M059J (cell line): ENCODE results near the gene LARGE1. TPM values are rescaled to one million over a fixed set of nuclear protein-coding genes. Genes with fewer than 3 reads are reported as not detected.

Experiments used
- DNase-seq: peaks from one replicate; pipeline ENCODE4 v3.0.0-alpha.2; 2012; ENCODE audit warnings: low read depth
- total RNA-seq: library from RNA; depleted of rRNA; stranded (reverse); fragments of >200 nt; shearing (Covaris generic); gene quantifications from 2 replicates; pipeline ENCODE4 v1.2.3, GENCODE V29; 2014

Gene LARGE1
- total RNA-seq, 1 experiment from 2014 or later = 3.4 TPM

DNA sequence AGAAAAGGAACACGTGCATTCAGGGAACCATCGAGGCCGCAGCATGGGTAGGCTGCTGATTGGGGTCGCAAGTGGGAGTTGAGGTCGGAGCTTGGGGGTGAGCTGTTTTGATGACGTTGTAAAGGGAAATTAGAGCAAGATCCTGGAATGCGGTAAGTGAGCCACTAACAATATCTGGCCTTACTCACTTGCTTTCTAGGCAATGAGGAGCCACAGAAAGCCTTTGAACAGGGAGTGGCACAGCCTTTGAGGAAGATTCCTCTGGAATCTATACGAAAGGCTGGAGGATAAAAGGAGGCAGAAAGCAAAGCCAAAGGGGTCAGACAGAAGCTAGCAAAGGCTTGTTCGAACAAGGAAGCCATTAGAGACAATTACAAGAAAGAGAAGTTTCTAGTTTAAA lies 197.5 kb downstream of the LARGE1 start:
- no peak for DNase-seq

DNA sequence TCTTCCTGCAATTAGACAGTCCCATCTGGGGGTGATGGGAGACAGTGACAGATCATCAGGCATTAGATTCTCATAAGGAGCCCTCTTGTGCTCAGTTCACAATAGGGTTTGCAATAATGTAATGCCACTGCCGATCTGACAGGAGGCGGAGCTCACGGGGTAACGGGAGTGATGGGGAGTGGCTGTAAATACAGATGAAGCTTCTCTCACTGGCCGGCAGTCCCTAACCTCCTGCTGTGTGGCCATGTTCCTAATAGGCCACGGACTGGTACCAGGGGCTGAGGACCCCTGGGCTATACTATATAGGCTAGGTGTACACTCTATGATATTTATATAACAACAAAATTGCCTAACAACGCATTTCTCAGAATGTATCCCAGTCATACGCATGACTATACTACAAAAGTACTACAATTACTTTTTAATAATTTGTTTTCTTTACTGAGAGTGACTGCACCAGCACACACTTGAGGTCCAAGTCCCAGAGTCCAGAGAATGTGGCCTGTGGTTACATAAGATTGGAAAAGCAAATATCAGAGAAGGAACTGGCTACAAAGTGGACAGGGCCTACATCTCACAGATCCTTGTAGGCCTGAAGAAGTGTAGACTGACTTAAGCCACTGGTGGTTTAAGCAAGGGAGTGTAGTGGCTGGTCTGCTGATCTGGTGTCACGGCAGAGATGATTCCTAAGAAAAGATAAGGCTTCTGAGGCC lies 200.0 kb downstream of the LARGE1 start:
- no peak for DNase-seq

DNA sequence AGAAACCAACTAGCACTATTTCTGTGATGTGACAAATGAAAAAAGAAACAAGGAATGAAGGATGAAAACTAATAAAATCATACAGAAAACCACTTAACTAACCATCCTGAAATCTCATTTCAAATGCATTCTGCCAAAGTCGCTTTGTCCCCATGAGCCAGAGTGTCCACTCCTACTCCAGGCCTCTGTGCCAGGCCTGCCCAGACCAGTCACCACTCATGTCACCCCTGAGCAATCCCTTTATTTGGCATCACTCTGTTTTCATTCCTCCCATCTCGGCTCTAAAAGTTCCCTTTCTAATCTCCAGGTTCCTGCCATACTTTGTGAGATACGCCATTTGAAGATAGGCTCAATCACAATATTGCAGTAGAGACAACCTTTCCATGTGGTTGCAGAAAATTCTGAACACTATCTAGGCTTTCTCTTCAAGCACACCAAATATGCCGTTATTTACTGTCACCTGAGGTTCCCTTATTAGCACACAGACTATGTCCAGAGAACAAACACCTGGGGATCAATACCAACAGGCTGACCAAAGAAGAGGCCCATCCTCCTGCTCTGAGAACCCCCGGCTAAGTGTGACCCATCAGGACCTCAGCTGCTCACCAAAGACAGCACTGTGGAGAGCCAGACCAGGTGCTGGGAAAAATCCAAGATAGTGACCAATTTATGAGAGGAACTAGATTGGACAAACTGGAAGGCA lies 202.4 kb downstream of the LARGE1 start:
- no peak for DNase-seq

DNA sequence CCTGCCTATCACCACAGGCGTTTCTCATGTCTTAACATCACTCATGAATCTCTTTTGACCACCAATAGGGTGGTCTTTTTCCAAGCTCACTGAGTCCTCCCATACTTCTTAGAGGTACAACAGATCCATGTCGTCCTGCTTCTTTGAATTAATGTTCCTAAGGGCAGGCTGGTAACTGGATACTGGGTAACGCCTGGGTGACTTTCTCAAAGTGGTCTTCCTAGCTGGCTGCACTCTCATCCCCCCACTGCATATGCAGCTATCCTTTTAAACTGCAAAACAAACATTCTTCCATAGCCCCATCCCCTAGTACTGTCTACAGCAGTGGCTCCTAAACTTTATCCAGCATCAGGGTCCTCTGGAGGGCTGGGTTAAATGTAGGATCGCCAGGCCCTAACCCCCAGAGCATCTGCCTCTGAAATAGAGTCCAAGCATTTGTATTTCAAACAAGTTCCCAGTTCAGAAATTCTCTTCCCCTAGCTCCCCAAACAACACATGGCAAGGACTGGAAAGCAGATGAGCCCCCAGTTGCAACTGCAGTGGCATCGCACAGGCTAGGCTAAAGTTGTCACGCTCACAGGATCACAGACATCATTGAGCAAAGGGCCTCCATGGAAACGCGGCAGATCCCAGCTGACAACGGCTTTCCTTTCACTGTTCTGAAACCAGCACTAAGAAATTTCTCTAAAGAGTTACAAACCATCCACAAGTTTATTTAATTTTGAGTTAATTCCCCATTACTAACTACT lies 204.9 kb downstream of the LARGE1 start:
- DNase-seq = no peak

DNA sequence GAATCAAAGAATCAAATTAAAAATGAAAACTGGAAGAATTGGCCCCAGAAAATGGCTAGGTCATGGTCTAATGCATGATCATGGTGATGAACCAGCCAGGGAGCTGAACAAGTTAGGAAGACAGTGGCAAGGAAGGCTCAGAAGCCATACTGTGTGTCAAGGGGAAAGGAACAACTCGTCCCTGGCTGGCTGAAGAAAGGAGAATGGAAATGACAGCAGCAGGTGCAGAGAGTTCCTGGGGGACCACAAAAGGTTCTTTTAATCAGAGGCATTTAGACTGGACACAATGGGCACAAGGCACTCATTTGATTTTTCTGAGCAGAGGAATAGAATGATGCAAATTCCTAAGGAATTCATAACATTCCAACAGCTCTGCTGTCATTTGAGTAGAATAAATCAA lies 209.9 kb downstream of the LARGE1 start:
- DNase-seq = no peak

DNA sequence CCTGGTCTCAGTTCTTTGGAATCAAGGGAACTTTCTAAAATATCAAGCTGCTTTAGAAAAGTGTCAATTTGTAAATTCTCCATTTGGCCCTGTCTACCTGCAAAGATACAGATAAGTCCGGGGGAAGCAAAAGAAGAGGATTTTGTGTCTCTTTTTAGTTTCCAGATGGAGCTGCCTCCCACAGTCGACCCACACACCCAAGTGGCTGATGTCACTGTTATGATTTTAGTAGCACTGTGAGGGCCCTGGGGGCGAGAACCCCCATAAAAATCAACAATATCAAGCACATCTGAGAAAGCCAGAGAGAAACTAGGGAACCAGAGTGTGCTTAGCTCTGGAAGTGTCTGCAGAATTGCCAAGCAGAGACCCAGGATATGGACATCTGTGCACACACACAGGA lies 212.7 kb downstream of the LARGE1 start:
- no peak for DNase-seq

DNA sequence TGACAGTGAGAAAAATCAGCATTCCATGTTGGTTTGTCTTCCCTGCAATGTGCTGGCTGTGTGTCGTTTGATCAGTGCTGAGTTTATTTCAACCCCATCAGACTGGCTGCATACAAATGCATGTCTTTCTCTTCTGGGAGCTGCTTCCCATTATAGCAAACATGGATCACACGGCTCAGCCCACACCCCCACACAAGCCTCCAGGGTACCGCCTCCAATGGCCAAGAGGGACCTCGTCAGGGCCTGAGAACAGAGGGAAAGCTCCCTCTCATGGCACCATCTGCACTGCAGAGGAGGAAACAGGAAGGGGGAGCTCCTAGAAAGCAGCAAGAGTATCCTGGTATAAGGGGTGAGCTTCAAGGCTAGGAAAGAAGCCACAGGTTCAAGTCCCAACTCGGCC lies 214.2 kb downstream of the LARGE1 start:
- no peak for DNase-seq

DNA sequence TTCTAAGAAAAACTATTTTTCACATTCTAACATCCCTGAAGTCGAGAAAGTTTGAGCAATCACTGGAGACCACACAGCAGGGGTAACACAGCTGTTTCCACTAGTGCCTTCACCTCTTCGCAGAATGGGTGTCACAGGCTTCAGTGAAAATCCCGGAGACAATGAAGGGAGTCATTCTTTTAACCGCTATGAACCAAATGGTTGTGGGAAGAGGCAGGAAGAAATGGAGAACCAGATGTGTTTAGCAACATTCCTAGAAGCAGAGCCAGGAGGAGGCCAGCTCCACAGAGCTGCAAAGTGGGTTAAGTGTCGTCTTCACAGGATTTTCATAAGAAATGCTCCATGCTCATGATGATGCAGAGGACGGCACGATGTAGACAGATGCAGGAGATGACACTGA lies 221.1 kb downstream of the LARGE1 start:
- no peak for DNase-seq

DNA sequence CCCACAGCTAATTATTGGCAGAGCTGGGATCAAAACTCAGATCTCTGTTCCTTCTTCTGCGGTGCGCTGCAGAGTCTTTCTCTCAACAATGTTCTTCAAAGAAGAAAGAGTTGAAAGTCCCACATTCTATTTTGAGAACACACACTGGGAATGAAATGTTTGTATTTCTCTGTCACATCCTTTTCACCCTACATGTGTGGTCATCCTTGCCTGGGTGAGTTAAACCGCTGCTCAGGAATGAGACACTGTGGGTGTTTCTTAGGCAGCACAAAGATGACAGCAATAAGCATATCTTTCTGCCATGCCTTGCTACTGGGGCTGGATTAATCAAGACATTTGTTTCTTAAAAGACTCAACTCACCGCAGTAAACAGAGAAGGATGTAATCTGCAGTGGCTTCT lies 222.6 kb downstream of the LARGE1 start:
- no peak for DNase-seq

DNA sequence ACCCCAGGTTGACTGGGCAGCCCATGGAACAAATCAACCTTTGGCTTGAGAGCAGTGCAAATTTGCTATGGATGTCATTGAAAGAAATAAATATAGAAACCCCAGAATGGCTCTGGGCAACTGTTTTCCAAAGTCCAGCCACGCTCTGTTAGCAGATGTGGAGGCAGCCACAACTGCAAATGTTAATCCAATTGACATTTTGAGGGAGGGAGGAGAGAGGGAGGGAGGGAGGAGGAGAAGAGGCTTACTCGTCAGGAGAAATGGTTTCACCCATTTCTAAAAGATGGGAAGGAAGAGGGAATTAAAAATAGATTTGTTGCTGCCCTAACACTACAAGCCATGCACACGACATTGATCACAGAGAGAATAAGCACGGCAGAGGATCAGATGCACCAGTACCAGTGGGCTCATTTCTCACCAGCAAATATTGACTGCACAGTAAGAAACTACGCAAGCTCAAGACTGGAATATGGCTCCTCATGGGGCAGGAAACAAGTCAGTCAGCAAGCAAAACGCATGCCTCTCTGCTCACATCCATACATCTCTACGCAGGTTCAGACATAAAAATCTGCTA lies 229.1 kb downstream of the LARGE1 start:
- DNase-seq = no peak

DNA sequence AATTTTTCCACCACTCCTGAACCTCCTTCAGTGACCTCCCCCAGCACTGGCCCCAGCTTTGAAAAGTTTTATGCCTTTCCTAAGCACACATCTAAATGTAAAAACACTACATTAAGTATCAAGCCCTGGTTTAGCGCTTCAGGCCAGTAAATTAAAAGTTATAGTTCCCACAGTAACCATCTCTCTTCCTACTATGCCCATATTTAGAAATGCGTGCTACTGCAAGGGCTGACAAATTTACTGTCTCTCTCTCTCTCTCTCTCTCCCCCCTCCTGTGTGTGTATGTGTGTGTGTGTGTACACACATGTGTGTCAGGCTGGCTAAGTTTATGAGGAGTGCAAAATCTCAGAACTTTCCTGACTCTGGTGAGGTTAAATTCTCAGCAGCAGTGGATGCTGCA lies 231.4 kb downstream of the LARGE1 start:
- no peak for DNase-seq

DNA sequence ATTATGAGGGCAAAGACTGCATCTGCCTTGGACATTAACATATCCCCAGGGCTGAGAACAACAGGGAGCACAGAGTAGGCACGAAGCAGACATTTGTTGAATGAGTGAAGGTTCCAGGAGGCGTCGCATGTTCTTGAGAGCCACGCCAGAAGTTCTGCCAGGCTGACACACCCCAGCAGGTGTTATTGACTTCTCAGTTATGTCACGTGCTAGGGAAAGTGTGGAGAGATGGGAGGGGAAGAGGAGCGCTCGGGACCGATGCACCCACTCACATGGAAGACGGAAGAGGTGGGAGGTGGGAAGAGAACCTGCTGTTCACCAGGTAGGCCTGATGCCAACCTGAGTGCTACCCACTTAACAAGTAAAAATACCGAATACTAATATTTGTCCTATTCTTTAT lies 232.8 kb downstream of the LARGE1 start:
- DNase-seq = no peak

DNA sequence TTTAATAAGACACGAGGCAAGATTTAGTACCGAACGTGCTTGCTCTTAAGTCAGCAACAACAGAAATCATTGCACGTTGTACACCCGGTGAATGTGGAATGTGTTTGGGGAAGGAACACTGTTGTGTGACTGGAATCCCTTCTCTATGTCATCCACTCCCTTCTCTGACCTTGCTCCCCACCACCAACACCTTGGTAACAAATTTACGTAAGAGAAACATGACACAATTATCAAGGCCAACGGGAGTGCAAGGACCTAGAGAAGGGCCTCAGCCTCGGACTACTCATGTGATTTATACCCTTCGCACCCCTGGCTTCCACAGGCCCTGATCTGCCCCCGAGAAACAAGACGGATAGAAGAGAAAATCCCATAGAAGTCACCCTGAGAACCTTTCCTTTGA lies 236.2 kb downstream of the LARGE1 start:
- DNase-seq = no peak

DNA sequence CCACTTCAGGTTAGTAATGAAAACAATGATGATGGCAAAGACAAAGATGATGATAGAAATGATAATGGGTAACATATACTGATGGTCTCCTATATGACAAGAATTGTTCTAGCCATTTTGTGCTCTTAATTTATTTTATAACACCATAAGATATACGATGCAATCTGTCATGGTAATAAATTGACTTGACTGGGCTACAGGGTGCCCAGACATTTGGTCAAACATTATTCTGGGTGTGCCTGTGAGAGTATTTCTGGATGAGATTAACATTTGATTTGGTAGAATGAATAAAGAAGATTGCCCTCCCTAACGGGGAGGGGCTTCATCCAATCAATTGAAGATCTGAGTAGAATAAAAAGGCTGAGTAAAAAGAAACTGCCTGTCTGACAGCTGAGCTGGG lies 237.3 kb downstream of the LARGE1 start:
- DNase-seq = no peak

DNA sequence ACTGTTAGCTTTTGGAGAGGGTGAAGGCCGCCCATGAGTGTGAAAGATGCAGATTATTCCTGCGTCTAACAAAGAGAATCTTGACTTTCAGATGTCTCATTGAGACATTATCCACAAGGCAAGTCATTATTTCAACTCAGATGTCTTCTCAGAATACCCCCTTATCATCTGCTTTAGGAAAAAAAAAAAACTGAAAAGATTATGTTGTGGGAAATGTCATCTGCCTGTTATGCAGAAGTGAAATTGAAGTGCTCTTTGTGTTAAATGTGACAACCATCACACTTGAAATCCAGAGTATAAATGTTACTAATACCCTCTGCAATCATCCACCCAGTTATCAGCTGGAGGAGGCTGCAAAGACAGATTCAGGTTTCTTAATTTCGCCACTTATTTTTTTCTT lies 239.6 kb downstream of the LARGE1 start:
- DNase-seq = no peak

DNA sequence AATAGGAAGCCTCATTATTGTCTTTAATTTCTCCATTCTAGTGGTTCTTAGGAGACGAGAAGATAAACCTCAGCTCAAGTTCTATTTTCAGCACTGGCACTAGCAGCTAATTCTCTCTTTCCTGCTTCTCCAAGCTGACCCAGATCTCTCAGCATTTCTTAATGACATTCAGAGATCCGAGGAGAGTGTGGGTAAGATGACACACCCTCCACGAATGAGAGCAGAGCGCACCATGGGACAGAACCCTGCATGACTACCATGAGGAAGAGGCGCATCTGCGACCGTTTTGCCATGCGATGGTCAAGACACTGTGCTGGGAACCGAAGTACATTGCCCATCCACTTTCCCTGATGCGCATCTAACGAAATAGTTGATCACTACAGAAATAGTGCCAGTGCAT lies 241.8 kb downstream of the LARGE1 start:
- DNase-seq = no peak

DNA sequence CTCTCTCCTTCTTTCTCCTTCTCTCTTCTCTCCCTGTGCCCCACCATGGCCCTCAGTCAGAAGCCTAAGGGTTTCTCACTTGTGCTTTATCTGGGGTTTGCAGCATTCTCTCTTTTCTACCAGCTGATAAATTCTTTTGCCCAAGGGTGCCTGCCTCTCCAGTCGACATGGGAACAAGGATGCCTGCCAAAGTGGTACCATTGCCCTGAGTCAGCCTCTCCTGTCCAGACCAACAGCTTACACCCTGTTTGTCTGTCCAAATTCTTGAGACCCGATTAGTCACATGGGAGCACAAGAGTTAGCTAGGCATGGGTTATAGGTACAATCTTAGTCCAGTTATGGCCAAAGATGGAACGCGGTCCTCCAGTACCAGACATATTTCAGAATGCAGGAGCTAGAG lies 242.7 kb downstream of the LARGE1 start:
- no peak for DNase-seq

DNA sequence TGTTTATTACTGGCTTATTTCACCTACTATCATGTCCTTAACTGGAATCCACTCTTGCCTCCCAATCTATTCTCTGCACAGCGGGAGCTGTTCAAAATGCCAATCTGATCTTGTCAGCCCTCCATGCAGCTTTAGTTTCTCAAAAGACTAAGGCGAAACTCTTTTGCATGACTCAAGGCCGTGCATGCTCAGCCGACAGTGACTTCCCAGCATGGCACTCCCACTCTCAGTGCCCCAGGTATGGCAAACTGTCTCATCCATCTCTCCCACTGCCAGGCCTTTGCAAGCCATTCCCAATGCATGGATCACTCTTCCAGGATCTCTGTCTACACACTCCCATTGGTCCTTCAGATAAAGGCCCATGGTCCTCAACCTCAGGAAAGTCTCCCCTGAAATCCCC lies 245.9 kb downstream of the LARGE1 start:
- no peak for DNase-seq

DNA sequence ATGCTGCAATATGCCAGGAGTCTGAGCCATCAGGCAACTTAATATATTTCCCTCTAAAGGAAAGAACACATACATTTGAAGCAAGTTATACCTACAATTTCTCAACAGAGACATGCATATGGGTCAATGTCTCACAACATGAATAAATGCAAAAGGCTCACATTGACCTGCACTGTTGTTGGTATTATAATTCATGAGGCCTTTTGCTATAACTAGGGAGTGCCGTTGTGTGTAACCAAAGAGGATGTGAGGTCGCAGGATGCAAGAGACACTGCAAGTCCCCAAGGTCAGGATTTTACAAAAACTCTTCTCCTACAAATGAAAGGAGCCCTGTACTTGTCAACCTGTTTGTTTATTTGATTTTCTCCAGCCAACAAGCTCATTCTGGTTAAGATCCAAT lies 250.5 kb downstream of the LARGE1 start:
- no peak for DNase-seq

DNA sequence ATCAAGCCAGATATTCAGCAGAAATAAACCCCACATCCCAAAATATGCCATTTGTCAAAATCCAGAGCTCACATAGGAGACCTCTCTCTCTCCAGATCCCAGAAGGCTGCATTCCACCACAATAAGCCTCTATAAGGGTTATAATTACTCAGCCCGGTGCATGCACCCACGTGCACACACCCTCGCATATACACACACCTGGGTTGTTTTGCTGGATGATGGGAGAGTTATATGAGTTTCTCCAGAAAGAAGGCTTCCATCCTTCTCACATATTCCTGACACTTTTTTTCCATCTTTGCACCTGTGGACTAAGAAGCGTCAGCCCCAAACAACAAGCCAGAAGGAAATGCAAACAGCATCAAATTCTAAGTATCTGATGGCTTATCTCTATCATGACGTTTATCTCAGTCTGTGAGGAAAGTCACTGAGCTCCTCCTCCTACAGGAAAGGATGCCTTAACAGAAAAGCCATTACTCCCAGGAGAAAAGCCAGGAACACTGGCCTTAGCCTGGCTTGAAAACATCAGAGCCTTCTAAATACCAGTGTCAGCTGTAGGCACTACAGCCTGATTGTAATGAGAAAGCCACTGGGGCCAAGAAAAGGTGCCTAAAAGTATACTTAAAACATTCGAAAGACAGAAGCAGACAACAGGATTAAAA lies 253.2 kb downstream of the LARGE1 start:
- no peak for DNase-seq

DNA sequence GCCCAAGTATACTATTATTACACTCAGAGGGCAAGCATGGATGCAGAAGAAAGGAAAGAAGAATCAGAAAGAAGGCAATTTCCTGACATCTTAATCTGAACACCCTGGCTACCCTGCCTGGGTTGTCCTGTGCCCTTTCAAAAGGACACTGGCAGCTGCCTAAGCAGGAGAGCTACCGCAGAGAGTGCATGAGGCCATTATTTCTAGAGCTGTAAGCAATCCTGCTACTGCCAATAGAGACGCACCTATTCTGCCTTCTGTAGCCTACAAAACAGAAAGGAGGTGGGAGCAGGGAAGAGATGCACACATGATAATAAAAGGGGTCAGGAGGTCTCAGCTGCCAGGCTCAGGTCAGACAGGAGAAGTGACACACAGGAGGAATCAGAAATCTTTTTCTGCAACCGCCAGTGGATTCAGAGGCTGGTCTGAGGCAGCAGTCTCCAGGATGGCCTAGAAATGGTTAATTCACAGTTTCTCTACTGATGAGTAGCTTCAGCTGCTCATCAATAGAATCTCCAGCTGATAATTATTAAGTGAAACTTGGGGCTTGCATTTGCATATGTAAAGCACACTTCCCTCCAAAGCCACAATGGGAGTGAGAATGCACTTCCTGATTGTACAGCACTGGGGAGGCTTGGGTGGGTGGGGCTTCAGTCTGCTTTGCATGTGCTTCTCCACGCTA lies 253.9 kb downstream of the LARGE1 start:
- no peak for DNase-seq

DNA sequence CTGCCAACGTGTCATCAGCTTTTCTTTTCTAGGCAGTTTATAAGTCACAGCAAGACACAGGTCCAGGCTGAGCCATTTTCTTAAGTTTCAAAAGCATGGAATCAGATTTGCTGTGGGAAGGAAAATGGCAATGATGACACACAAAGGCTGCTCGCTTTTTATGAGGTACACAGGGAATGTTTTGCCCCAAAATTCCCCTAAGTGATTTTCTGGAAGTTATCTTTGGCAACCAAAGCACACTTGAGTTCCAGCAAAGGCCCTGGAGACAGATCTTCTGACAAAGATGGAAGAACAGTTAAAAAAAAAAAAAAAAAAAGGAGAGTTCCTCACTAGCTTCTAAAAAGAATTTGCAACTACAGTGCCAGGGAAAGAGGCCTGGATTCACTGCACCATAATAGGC lies 260.8 kb downstream of the LARGE1 start:
- no peak for DNase-seq
